Measurements from ENCODE around the gene FAM50B. TPM values are rescaled to one million over a fixed set of nuclear protein-coding genes. Genes with fewer than 3 reads are reported as not detected.

FAM50B gene
- polyA plus RNA-seq, 1 donor from 2014 or later, result 0.79 TPM

DNA sequence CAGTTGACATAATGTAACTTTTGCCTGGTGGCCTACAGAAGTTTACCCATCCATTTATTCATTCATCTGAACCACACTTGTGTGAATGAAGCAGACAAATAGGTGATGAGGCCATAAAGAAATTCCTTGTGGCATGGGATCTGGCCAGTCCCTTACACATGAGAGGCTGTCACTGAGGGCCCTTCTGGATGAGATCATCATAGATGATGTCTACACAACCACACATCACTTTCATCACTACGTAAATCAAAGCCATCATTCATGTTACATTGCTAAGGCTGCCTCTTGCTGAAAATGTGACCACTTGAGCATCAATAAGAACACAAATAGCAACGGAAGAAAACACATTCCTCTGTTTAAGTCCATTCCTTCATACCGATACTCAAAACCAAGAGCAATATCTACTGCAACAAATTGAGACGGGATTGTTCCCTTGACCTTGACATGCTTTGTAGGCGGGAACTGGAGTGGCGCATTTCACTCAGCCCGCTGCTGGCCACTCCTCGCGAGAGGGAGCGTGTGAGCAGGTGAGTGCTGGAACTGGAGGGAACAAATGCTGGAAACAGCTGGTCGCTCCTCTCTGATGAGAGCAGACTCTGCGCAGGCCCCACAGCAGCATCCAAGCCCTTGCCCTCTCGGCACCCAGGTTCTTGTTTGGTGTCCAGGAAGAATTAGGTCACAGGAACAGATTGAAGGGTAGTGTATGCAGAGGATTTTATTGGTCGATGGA, 49.3 kb downstream of the FAM50B start:
- Histone ChIP-seq H3K27me3 (ENCODE audit: insufficient read depth, low read depth, low read length) (no peaks in the 10 kb centered on the region), H3K79me2 (replicated peaks; ENCODE audit: insufficient read depth, low read length) (no peaks in the 10 kb centered on the region), H2AFZ (ENCODE audit: low read depth, low read length) (no peak overlapping the region), H3K4me2 (ENCODE audit: low read length) (no peak overlapping the region), H3K4me3 (ENCODE audit: low read length) (no peak overlapping the region), H3K36me3 (ENCODE audit: insufficient read depth, low read length) (no peaks in the 10 kb centered on the region), H3K9ac (ENCODE audit: low read length) (no peak overlapping the region), H3F3A (ENCODE audit: insufficient read depth, low read length, poor library complexity, severe bottlenecking) (no peaks in the 10 kb centered on the region), H3K9me2 (ENCODE audit: insufficient read depth, low read length) (no peaks in the 10 kb centered on the region), H3K27ac (ENCODE audit: low read length) (no peak overlapping the region), H4K20me1 (ENCODE audit: insufficient read depth) (no peaks in the 10 kb centered on the region), H3K9me3 (ENCODE audit: low read length) (no peaks in the 10 kb centered on the region)
- TF ChIP-seq POLR2AphosphoS5 (IDR thresholded peaks at IDR 0.05), result no peak
- no peak for TF ChIP-seq EZH2 (IDR thresholded peaks at IDR 0.05; ENCODE audit: borderline replicate concordance, insufficient read depth, low read length, poor library complexity, severe bottlenecking)
- TF ChIP-seq, protein P1, sequence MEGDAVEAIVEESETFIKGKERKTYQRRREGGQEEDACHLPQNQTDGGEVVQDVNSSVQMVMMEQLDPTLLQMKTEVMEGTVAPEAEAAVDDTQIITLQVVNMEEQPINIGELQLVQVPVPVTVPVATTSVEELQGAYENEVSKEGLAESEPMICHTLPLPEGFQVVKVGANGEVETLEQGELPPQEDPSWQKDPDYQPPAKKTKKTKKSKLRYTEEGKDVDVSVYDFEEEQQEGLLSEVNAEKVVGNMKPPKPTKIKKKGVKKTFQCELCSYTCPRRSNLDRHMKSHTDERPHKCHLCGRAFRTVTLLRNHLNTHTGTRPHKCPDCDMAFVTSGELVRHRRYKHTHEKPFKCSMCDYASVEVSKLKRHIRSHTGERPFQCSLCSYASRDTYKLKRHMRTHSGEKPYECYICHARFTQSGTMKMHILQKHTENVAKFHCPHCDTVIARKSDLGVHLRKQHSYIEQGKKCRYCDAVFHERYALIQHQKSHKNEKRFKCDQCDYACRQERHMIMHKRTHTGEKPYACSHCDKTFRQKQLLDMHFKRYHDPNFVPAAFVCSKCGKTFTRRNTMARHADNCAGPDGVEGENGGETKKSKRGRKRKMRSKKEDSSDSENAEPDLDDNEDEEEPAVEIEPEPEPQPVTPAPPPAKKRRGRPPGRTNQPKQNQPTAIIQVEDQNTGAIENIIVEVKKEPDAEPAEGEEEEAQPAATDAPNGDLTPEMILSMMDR (IDR thresholded peaks at IDR 0.05; ENCODE audit: poor library complexity, severe bottlenecking), result no peak
- TF ChIP-seq MXI1 (conservative IDR thresholded peaks at IDR 0.05; ENCODE audit: poor library complexity, severe bottlenecking), result no peak
- TF ChIP-seq SMC3 (conservative IDR thresholded peaks at IDR 0.05; ENCODE audit: poor library complexity), result no peak
- no peak for TF ChIP-seq RAD21 (conservative IDR thresholded peaks at IDR 0.05)
- no peak for TF ChIP-seq EP300 (conservative IDR thresholded peaks at IDR 0.05; ENCODE audit: poor library complexity, severe bottlenecking)
- TF ChIP-seq, protein P2, sequence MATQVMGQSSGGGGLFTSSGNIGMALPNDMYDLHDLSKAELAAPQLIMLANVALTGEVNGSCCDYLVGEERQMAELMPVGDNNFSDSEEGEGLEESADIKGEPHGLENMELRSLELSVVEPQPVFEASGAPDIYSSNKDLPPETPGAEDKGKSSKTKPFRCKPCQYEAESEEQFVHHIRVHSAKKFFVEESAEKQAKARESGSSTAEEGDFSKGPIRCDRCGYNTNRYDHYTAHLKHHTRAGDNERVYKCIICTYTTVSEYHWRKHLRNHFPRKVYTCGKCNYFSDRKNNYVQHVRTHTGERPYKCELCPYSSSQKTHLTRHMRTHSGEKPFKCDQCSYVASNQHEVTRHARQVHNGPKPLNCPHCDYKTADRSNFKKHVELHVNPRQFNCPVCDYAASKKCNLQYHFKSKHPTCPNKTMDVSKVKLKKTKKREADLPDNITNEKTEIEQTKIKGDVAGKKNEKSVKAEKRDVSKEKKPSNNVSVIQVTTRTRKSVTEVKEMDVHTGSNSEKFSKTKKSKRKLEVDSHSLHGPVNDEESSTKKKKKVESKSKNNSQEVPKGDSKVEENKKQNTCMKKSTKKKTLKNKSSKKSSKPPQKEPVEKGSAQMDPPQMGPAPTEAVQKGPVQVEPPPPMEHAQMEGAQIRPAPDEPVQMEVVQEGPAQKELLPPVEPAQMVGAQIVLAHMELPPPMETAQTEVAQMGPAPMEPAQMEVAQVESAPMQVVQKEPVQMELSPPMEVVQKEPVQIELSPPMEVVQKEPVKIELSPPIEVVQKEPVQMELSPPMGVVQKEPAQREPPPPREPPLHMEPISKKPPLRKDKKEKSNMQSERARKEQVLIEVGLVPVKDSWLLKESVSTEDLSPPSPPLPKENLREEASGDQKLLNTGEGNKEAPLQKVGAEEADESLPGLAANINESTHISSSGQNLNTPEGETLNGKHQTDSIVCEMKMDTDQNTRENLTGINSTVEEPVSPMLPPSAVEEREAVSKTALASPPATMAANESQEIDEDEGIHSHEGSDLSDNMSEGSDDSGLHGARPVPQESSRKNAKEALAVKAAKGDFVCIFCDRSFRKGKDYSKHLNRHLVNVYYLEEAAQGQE (IDR thresholded peaks at IDR 0.05; ENCODE audit: borderline replicate concordance), result no peak
- no peak for TF ChIP-seq TAF1 (IDR thresholded peaks at IDR 0.05; ENCODE audit: low read depth)

DNA sequence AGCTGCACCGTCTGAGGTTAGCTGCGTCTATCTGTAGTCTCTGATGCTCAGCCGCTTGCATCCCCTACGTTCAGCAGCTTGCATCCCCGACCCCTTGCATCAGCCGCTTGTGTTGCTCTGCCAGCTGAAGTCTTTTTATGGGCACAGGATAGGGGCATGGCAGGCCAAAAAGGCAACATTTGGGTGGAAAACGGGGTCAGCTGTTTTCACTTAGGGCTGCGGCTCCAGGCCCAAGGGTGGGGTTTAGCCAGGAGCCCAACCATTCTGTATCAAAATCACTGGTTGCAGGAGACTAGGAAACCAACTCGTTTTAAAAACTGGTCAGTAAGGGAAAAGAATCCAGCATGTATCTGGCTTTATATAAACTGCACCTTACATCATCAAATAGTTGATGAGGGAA, 49.9 kb downstream of the FAM50B start:
- H3K9me2 ChIP-seq (ENCODE audit: insufficient read depth, low read length), result no peaks in the 10 kb centered on the region
- no peak overlapping the region for H3K4me3 ChIP-seq (ENCODE audit: low read length)
- no peak overlapping the region for H3K27ac ChIP-seq (ENCODE audit: low read length)
- no peak overlapping the region for H3K9ac ChIP-seq (ENCODE audit: low read length)
- no peaks in the 10 kb centered on the region for H4K20me1 ChIP-seq (ENCODE audit: insufficient read depth)
- no peaks in the 10 kb centered on the region for H3K27me3 ChIP-seq (ENCODE audit: insufficient read depth, low read depth, low read length)
- H3K9me3 ChIP-seq (ENCODE audit: low read length), result no peaks in the 10 kb centered on the region
- no peaks in the 10 kb centered on the region for H3K79me2 ChIP-seq (replicated peaks; ENCODE audit: insufficient read depth, low read length)
- H3F3A ChIP-seq (ENCODE audit: insufficient read depth, low read length, poor library complexity, severe bottlenecking), result no peaks in the 10 kb centered on the region
- H3K36me3 ChIP-seq (ENCODE audit: insufficient read depth, low read length), result no peaks in the 10 kb centered on the region
- H3K4me2 ChIP-seq (ENCODE audit: low read length), result no peak overlapping the region
- no peak overlapping the region for H2AFZ ChIP-seq (ENCODE audit: low read depth, low read length)
- TF ChIP-seq EZH2 (IDR thresholded peaks at IDR 0.05; ENCODE audit: borderline replicate concordance, insufficient read depth, low read length, poor library complexity, severe bottlenecking), result no peak
- TF ChIP-seq, protein P1 (IDR thresholded peaks at IDR 0.05; ENCODE audit: poor library complexity, severe bottlenecking), result no peak
- TF ChIP-seq TAF1 (IDR thresholded peaks at IDR 0.05; ENCODE audit: low read depth), result no peak
- TF ChIP-seq, protein P2 (IDR thresholded peaks at IDR 0.05; ENCODE audit: borderline replicate concordance), result no peak
- no peak for TF ChIP-seq SMC3 (conservative IDR thresholded peaks at IDR 0.05; ENCODE audit: poor library complexity)
- TF ChIP-seq MXI1 (conservative IDR thresholded peaks at IDR 0.05; ENCODE audit: poor library complexity, severe bottlenecking), result no peak
